Suprapubic skin (tissue), 4 donors: ENCODE data around the gene TRIM43B. TPM values are rescaled to one million over a fixed set of nuclear protein-coding genes. Genes with fewer than 3 reads are reported as not detected.
"Not testable (repeated sequence)": the region's sequence is repeated elsewhere in the genome, so short reads cannot be mapped to it uniquely, and the experiment has no call there.

Experiments used
- DNase-seq, 2 donors: peaks; one replicate each; pipeline ENCODE4 v3.0.0-alpha.2; 2019; ENCODE audit warnings: low spot score in 2 of 2
- H3K27ac ChIP-seq: fragments of 200-600 bp; sonication (generic); one replicate; pipeline ENCODE4 v1.5.1; 2019
- H3K27me3 ChIP-seq: fragments of 200-600 bp; sonication (generic); one replicate; pipeline ENCODE4 v1.5.1; 2019
- H3K36me3 ChIP-seq: fragments of 200-600 bp; sonication (generic); one replicate; pipeline ENCODE4 v1.5.1; 2019
- H3K4me1 ChIP-seq: fragments of 200-600 bp; sonication (generic); one replicate; pipeline ENCODE4 v1.5.1; 2019
- H3K4me3 ChIP-seq: fragments of 200-600 bp; sonication (generic); one replicate; pipeline ENCODE4 v1.5.1; 2019; ENCODE audit warnings: mild to moderate bottlenecking
- H3K9me3 ChIP-seq: fragments of 200-600 bp; sonication (generic); one replicate; pipeline ENCODE4 v1.5.1; 2019
- EP300 ChIP-seq: sonication (generic); formaldehyde crosslinking; IDR thresholded peaks from one replicate; pipeline ENCODE4 v1.6.1; 2017; ENCODE audit warnings: antibody characterized with exemption
- POLR2A ChIP-seq, 2 donors: fragments of 450-650 bp; IDR thresholded peaks; one replicate each; pipeline ENCODE4 v1.6.1; 2017; ENCODE audit warnings: antibody characterized with exemption in 2 of 2, mild to moderate bottlenecking in 2 of 2, moderate library complexity in 2 of 2
- POLR2AphosphoS5 ChIP-seq, 3 donors: sonication (generic); formaldehyde crosslinking; IDR thresholded peaks; one replicate each; pipeline ENCODE4 v1.6.1; 2017; ENCODE audit warnings: antibody characterized with exemption in 3 of 3
- WGBS: methylation state at CpG from one replicate; pipeline ENCODE4 v1.1.5; 2018; 5-methylcytosine and 5-hydroxymethylcytosine counted together
- total RNA-seq, 4 donors: library from RNA; depleted of rRNA; stranded (reverse); fragments of >200 nt; gene quantifications; one replicate each; pipeline ENCODE4 v1.1.0, GENCODE V29; 2016
- TF ChIP-seq, protein P1 (sequence below), 2 donors: fragments of 200-600 bp in 1 of 2; fragments of 450-650 bp in 1 of 2; sonication (generic) in 1 of 2; IDR thresholded peaks; one replicate each; pipeline ENCODE4 v1.5.1; 2016 to 2019; ENCODE audit warnings: antibody characterized with exemption in 2 of 2, mild to moderate bottlenecking in 1 of 2, moderate library complexity in 1 of 2

Gene TRIM43B
- total RNA-seq, 4 donors from 2014 or later, result not detected

DNA sequence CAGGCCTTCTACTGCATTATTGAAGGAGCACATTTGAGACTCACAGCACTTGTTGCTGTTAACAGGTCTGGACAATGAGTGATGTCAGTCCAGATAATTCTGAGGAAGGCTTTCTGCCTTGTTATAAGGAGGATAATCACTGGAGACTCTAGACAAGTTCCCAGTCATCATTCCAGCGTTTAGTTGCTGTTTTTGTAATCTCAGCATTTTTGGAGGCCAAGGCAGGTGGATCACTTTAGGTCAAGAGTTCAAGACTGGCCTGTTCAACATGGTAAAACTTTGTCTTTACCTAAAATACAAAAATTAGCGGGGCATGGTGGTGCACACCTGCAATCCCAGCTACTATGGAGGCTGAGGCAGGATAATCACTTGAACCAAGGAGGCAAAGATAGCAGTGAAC is 39.6 kb upstream of the TRIM43B start:
- TF ChIP-seq EP300, result no peak
- no peak for TF ChIP-seq POLR2AphosphoS5 (IDR thresholded peaks at IDR 0.05)
- TF ChIP-seq, protein P1, sequence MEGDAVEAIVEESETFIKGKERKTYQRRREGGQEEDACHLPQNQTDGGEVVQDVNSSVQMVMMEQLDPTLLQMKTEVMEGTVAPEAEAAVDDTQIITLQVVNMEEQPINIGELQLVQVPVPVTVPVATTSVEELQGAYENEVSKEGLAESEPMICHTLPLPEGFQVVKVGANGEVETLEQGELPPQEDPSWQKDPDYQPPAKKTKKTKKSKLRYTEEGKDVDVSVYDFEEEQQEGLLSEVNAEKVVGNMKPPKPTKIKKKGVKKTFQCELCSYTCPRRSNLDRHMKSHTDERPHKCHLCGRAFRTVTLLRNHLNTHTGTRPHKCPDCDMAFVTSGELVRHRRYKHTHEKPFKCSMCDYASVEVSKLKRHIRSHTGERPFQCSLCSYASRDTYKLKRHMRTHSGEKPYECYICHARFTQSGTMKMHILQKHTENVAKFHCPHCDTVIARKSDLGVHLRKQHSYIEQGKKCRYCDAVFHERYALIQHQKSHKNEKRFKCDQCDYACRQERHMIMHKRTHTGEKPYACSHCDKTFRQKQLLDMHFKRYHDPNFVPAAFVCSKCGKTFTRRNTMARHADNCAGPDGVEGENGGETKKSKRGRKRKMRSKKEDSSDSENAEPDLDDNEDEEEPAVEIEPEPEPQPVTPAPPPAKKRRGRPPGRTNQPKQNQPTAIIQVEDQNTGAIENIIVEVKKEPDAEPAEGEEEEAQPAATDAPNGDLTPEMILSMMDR (IDR thresholded peaks at IDR 0.05), result no peak
- no peak for TF ChIP-seq POLR2A (IDR thresholded peaks at IDR 0.05)
- no peak for DNase-seq

DNA sequence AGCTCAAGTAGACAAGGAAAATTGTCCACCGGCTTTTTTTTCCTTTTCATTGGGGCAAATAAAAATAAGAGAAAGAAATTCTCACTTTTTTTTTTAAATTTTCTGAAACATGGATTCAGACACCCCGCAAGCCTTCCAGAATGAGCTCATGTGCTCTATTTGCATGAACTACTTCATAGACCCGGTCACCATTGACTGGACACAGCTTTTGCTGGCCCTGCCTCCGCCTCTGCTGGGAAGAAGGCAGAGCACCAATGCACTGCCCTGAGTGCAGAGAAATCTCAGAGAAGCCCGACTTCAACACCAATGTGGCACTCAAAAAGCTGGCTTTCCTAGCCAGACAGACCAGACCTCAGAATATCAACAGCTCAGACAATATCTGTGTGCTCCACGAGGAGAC is 30.2 kb upstream of the TRIM43B start:
- Histone ChIP-seq H3K9me3 (no peaks in the 10 kb centered on the region), H3K27me3 (peaks cover 3% of the 10 kb centered on the region), H3K4me1 (no peaks in the 10 kb centered on the region), H3K36me3 (no peaks in the 10 kb centered on the region), H3K27ac (no peak overlapping the region), H3K4me3 (no peak overlapping the region)
- no peak for TF ChIP-seq EP300
- TF ChIP-seq POLR2A (IDR thresholded peaks at IDR 0.05), result no peak
- TF ChIP-seq, protein P1 (IDR thresholded peaks at IDR 0.05), result no peak
- TF ChIP-seq POLR2AphosphoS5 (IDR thresholded peaks at IDR 0.05), result no peak
- DNase-seq, result no peak
- 82% methylated on average over 6 of the region's 6 CpGs for WGBS

More for the DNA sequence above, 39.6 kb upstream of the TRIM43B start:
- no peaks in the 10 kb centered on the region for H3K9me3 ChIP-seq
- WGBS, result 90% methylated on average over 2 of the region's 2 CpGs
- no peak overlapping the region for H3K27ac ChIP-seq
- no peaks in the 10 kb centered on the region for H3K36me3 ChIP-seq
- no peak overlapping the region for H3K4me3 ChIP-seq
- H3K27me3 ChIP-seq, result no peaks in the 10 kb centered on the region
- peaks cover 22% of the 10 kb centered on the region for H3K4me1 ChIP-seq

DNA sequence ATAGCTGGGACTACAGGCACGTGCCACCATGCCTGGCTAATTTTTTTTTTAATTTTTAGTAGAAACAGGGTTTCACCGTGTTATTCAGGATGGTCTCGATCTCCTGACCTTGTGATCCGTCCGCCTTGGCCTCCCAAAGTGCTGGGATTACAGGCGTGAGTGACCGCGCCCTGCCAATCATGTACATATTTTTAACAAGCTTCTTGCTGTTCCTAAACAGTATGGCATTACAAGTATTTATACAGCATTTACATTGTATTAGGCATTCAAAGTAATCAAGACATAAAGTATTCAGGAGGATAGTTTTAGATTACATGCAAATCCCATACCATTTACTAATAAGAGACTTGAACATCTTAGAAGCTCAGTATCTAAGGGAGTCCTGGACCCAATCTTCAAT is 29.7 kb upstream of the TRIM43B start:
- H3K27me3 ChIP-seq, DNase-seq, H3K36me3 ChIP-seq, H3K9me3 ChIP-seq, H3K4me1 ChIP-seq, H3K27ac ChIP-seq, H3K4me3 ChIP-seq: not testable (repeated sequence)
- WGBS, result 83% methylated on average over 8 of the region's 8 CpGs

DNA sequence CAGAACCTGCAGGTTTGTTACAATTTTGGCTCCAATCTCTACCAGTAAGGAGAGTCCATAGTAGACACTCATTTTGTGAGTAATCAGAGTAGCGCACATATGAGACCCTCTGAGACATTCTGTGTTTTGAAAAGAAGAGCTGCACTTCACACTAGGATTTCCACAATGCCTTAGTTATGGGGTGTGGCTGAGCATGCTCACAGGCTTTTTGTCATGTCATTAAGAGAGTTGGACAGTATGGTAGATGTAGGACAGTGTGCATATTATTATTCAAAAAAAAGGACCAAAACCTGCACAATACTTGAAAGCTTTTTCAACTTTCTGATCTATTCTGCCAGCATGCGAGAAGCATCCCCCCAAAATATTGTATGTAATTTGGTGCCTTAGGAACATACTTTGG is 24.9 kb upstream of the TRIM43B start:
- DNase-seq, result no peak
- Histone ChIP-seq H3K4me1 (no peaks in the 10 kb centered on the region), H3K9me3 (no peaks in the 10 kb centered on the region), H3K36me3 (no peaks in the 10 kb centered on the region), H3K27me3 (peaks cover 3% of the 10 kb centered on the region), H3K27ac (no peak overlapping the region), H3K4me3 (no peak overlapping the region)
- whole genome bisulfite sequencing, result 84% methylated on average over 2 of the region's 2 CpGs
- TF ChIP-seq POLR2AphosphoS5 (IDR thresholded peaks at IDR 0.05), result no peak
- TF ChIP-seq POLR2A (IDR thresholded peaks at IDR 0.05), result no peak

DNA sequence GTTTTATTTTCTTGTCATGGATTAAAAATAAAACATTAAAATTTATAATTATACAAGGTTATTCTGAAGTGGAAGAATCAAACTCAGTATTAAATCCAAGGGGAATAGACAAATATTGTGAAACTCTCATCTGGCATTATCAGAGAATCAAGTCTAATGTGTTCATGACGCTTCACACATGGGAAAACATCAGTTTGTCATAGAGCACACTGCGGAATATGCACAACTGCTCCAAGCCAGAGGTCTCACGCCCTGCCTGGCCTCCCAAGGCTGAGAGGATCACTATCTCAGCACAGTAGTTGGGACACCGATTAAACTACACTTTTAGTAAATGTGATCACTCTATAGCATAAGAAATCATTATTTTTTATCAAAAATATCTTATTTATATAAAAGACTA is 20.7 kb upstream of the TRIM43B start:
- no peaks in the 10 kb centered on the region for H3K36me3 ChIP-seq
- H3K9me3 ChIP-seq, result no peaks in the 10 kb centered on the region
- 72% methylated on average over 4 of the region's 4 CpGs for WGBS
- DNase-seq, result no peak
- no peak overlapping the region for H3K4me3 ChIP-seq
- H3K4me1 ChIP-seq, result no peaks in the 10 kb centered on the region
- no peaks in the 10 kb centered on the region for H3K27me3 ChIP-seq
- TF ChIP-seq EP300 (no peak), POLR2AphosphoS5 (IDR thresholded peaks at IDR 0.05) (no peak), POLR2A (IDR thresholded peaks at IDR 0.05) (no peak)
- TF ChIP-seq, protein P1 (IDR thresholded peaks at IDR 0.05), result no peak
- H3K27ac ChIP-seq, result no peak overlapping the region

DNA sequence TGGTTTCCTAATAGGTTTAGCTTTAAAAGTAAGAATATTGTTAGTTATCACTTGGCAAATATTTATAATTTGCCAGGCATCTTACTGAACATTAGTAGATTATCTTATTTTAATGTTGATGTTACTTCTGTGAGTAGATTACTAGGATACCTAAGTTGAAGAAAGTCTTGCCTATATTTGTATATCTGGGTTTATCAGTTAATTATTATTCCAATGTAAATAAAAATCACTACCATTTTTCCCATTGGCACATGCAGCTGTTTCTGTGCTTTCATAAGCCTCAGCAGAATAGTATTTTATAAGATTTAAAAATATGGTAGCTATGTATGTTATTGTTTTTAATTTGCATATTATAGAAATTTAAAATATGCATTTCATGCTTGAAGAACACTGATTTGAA is 16.3 kb upstream of the TRIM43B start:
- Histone ChIP-seq H3K4me3 (no peak overlapping the region), H3K9me3 (no peaks in the 10 kb centered on the region), H3K27me3 (no peaks in the 10 kb centered on the region), H3K4me1 (no peaks in the 10 kb centered on the region), H3K36me3 (no peaks in the 10 kb centered on the region), H3K27ac (no peak overlapping the region)
- TF ChIP-seq POLR2A (IDR thresholded peaks at IDR 0.05) (no peak), POLR2AphosphoS5 (IDR thresholded peaks at IDR 0.05) (no peak), EP300 (no peak)
- TF ChIP-seq, protein P1 (IDR thresholded peaks at IDR 0.05), result no peak
- DNase-seq, result no peak

DNA sequence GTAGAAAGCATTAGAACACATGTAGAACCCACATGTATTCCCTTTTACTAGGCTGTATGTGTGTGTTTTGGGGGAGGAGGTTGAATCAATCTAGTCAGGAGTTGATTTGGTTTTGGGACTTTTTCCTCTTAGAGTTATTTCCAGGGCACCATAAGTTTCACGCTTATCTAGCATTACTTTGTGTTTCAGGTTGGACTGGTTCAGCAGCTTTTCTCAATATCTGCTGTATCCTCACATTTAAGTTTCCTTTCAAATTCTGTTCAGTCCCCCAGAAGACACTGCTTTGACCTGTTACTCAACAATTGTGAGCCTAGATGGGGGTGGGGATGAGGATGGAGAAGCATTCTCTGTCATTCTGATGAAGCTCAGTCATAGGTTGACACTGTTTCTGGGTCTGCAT is 7.5 kb upstream of the TRIM43B start:
- not testable (repeated sequence) for H3K36me3 ChIP-seq, H3K27ac ChIP-seq, H3K9me3 ChIP-seq, H3K27me3 ChIP-seq, DNase-seq, H3K4me1 ChIP-seq, H3K4me3 ChIP-seq
- WGBS, result 60% methylated on average over 1 of the region's 1 CpG

DNA sequence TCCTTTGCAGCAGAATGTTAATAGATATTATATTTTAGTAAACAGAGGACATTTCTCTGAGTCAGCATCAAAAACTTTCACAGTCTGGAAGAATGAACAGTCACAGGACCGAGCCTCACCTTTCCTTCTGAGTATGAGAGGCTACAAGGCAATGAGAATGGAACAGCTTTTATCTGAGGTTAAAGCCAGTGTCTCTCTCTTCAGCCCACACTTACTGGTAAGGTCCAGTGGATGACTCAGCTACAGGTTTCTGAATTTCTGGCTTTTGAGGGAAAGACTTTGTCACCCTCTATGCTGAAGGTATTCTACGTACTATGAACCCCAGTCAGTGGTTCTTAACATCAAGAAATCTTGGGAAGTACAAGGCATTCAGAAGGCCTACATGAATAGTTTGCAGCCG is 9.5 kb downstream of the TRIM43B start:
- WGBS, result no CpG with 5 or more reads among the region's 3 CpGs
- not testable (repeated sequence) for H3K27me3 ChIP-seq, H3K4me3 ChIP-seq, DNase-seq, H3K36me3 ChIP-seq, H3K27ac ChIP-seq, H3K4me1 ChIP-seq, H3K9me3 ChIP-seq

DNA sequence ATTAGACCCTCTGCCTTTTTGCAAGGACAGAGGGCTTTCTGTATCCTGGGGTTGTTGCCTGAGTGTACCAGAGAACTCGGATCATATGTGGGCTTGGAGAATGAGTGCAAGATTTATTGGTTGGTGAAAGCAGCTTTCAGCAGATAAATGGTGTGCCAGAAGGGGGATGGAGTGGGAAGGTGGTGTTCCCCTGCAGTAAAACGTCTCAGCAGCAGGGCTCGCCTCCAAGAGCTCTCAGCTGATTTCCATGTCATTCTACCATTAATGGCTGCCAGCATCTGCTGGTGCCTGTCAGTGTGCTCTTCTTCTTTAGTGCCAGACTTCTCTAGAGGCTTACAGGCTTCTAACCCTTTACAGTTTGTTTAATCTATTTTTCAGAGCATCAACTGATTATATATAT is 16.6 kb downstream of the TRIM43B start:
- H3K27ac ChIP-seq, H3K4me3 ChIP-seq, H3K36me3 ChIP-seq, DNase-seq, H3K9me3 ChIP-seq, H3K27me3 ChIP-seq, H3K4me1 ChIP-seq: not testable (repeated sequence)
- WGBS, result no CpG with 5 or more reads among the region's 3 CpGs

DNA sequence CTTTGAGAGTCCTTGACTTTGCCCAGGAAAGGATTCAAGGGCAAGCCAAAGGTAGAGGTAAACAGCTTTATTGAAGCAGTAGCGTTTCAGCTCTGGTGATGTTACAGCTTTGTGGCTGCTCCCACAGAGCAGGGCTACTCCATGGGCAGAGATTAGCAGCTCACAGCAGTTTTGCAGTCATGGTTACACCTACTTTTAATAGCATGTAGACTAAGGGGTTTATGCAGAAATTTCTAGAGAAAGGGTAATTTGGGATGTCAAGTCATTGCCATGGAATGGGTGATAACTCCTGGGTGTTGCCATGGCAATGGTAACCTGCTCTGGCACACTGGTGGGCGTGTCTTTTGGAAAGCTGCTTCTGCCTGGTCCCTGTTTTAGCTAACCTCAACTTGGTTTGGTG is 18.0 kb downstream of the TRIM43B start:
- not testable (repeated sequence) for H3K9me3 ChIP-seq, H3K36me3 ChIP-seq, H3K27me3 ChIP-seq, DNase-seq, H3K4me3 ChIP-seq, H3K4me1 ChIP-seq, H3K27ac ChIP-seq
- no CpG with 5 or more reads among the region's 2 CpGs for WGBS
